GM18861 (cell line): ENCODE results near the gene FAM149A.

Source experiments
- ATAC-seq: cut with Tn5 transposase; IDR thresholded peaks from one replicate; pipeline ENCODE4 v1.9.1; 2021; ENCODE audit not compliant: unreplicated experiment

Gene FAM149A

DNA sequence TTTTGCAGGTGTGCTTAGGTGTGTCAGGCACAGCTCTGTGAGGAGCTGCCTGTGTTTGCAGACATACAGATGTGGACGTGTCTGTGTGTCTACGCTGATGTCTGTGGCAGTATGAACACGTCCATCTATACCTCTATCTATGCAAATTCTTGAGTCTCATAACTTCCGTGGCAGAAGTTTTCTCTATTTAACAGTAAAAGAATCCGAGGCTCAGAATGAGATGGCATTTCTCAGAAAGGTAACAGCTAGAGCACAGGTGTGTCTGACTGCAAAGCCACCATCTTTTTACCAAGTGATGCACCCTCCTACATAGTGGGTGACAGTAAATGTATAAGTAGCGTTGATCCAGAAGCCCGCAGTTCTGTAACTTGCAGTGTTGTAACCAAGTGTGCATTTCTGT is 47.0 kb downstream of the FAM149A start:
- peak; percentile 65 for ATAC-seq

DNA sequence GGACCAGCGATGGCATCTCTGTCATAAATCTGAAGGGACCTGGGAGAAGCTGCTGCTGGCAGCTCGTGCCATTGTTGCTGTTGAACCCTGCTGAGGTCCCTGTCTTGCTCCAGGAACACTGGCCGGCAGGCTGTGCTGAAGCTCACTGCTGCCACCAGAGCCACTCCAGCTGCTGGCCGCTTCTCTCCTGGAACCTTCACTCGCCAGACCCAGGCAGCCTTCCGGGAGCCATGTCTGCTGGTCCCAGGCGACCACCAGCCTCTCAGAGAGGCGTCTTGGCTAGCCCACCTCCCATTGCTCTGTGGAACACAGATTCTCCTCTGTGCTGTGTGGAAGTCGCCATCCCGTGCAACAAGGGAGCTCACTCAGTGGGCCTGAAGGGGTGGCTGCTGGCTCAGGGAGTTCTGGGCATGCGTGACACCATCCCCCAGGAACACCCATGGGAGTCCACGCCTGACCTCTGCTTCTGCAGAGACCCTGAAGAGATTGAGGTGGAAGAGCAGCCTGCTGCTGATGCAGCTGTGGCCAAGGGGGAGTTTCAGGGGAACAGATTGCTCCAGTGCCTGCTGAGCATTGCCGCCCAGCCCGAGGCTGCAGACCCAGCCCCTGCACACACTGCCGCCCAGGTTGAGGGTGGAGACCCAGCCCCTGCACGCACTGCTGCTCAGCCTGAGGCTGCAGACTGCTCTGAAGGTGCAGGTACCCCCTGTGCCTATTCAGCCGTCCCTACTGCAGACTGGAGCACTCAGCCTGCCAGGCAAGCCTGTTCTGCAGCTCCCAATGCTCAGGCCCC is 53.7 kb downstream of the FAM149A start:
- no peak for ATAC-seq

DNA sequence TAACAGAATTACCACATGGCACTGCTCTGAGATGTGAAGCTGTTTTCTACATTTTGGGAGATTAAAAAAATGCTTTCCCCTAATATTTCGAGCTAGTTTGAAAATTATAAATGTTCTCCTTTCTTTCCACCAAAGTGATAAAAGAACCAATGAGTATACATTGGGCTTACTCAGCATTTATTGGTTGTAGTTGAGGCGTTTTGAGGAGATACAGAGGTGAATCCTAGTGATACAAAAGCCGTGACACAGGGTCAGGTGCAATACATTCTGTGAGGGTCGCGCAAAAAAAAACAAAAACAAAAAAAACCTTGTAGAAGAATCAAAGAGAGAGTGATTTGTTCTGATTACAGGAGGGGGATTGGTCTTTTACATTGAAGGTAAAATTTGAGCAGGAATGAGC is 54.5 kb downstream of the FAM149A start:
- no peak for ATAC-seq

DNA sequence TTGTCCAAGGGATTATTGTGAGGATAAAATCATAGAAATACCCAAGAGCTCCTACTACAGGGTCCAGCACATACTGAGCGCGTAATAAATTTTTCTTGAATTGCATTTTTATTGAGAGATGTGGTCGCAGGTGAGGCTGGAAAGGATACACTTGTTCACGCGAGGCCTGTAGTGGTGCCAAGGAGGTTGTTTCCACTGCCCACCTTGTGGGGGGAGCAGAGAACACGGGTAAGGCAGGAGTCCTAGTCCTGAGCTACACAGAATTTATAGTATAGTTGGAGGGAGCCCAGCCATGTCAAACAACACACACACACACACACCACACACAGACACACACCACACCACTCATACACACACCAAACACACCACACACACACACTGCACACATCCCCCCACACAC is 55.1 kb downstream of the FAM149A start:
- ATAC-seq: no peak

DNA sequence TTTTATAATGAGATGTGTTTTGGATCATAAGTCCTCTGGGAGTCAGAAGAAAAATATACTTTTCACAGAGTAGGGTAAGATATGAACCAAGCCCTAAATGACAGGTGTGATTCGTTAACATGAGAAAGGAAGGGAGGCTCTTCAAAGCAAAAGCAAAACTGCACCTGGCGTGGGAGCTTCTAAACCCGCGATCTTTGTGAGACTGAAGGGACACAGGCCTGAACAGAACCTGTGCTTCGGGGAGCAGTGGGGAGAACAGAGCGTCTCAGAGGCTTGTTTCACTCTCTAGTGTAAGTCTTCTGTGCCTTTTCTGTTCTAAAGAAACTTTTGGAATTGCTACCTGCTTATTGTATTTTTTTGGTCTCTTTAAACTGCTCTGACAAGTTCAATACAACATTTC is 56.6 kb downstream of the FAM149A start:
- peak; percentile 76 for ATAC-seq

DNA sequence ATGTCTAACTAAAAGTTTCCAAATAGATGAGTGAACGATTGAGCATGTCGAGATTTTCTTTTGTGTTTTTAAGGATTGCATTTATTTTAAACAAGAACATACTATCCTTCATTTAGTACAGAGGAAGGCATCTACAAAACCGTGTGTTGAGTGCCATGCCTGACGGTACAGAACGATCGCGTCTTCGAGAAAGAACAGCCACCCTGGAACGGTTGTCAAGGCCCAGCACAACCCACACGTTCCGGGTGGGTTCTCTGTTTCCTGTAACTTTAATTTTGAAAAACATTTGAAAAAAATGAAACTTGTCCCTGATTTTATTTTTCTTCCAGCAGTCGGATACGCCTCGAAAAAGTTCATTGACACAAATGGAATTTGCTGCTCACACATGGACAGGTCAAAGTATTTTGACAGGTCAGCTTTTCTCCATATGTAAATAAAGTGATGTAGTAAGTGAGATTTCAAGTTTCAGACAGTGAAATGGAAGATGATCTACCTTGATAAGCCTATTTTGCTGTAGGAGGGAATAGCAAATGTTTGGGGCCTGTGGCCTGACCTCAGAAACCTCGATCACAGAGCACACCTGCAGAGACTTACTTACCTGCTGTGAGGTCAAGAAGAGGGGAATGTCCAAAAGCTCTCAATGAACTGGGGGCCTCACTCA is 62.5 kb downstream of the FAM149A start:
- ATAC-seq: no peak

DNA sequence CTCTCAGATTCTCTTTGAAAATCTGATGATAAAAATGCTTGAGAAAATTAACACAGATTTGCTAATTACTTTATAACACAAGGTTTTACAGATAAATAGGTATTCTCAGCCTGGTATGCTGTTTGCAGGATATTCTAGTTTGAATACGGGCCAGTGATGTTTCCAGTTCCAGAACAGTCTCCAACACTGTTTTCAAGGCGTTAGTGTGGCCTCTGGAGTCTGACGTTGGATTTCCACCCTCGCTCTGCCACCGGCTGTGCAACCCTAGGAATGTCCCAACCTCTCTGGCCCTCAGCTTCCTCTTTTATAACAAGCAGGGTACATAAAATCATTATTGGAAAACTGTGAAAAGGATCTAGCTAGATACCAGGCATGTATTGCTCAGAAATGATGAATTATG is 63.1 kb downstream of the FAM149A start:
- ATAC-seq: no peak

DNA sequence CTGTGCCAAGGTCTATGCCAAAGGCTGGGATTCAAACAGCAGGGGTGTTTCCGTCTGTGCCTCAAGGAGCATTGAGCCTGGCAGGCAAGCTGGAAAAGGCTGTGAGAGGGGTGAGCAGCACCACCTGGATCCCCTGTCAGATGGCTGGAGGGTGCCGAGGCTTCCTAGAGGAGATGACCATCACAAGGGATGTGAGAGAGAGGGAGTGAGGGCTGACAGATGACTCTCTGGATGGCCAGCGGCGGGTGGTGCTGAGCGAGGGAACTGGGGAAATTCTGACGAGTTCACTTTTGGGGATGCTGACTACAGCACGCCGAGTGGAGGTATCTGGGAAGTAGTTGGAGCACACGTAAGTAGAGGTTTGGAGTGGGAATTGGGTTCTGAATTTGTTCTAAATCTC is 64.2 kb downstream of the FAM149A start:
- no peak for ATAC-seq

DNA sequence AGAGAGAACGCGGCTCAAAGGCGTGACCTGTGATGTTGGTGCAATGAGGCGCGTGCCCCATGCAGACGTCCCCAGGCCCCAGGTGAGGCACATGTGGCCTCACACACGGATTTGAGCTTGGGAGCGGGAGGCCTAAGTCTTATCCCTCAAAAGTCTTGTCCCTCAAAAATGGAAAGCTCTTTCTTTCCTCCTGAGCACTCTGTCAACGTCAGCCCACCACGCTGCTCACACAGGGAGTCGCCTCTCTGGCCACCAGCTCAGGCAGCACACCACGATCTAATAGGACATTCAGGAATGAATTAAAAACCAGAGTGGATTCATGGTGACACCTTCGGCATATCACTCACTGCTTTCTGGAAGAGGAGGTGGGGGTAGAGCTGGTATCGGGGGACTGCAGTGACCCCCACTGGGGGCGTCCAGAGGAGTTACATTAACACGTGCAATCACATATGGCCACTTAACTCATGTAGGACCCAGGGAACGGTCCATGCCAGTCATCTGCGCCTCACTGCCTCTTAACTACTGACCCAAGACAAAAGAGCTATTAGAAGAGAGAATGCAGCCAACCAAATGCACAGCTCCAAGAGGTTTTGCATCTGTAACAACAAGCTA is 64.9 kb downstream of the FAM149A start:
- ATAC-seq: no peak

DNA sequence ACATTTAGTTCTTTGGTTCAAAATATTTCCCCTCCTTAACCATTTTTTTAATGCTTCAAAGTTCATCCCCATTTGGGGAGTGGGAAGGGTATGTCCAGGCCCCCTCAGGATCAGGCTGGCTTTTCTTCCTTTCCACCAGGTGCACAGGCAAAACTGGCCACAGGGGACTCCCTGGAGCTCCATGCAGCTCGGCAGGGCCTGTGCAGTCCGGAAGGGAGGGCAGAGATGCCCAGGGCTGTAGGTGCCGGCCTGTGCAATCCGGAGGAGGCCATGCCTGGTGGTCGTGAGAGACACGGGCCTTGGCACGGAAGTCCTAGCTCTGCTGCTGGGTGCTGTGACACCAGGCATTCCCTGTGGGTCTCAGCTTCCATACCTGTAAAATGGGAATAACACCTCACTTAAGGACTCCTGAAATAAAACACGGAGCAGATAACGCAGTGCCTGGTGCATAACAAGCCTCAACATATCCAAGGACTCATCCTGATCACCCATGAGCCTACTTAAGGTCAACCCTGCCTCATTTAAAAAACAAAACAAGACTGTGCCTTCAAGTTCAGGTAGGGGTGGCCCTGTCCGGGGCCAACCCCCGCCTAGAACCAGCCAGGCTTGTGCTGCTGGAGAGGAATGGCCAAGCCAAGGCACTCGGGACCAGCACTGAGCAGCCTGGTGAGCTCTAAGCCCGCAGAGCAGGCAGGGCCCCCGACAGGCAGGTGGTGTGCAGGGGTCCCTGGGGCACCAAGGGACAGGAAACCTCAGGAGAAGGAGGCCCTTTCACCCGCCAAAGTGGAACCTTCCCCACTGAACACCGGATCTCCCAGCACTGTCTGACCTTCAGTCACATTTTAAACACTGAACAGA is 65.7 kb downstream of the FAM149A start:
- no peak for ATAC-seq

DNA sequence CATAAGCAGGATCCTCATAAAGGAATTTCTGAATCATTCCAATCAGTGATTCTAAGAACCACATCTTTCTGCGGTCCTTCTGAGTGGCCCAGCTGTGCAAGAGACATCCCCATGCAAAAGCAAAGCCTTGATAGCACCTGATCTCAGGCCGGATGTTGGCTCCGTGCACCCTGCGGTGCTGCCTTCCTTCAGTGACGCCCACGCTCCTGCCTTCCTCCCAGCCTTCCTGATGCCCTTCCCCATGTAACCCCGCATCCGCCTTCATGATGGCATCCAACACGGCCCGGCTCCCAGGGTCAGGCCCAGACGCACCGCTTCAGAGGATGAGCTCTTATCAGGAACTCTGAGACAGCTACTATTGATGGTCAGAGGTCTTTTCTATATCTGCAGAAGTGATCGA is 66.5 kb downstream of the FAM149A start:
- no peak for ATAC-seq

DNA sequence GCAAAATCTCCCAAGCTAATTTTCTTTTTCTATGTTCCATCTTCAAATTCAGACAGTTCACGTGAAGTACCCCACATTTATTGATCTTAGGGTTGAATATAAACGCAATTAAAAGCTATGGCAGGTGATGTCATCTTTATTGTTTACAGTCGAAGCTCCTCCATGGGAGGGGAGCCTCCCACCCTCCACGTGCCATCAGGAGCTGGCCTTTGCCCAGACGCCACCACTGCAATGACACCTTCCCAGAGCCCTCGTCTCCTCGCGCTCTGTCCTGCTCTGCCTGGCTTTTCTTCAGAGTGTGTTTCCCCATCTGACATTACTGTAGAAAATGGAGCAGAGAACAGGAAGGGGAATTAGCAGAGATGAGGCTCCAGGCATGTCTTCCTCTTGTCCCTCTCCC is 68.0 kb downstream of the FAM149A start:
- ATAC-seq: no peak

DNA sequence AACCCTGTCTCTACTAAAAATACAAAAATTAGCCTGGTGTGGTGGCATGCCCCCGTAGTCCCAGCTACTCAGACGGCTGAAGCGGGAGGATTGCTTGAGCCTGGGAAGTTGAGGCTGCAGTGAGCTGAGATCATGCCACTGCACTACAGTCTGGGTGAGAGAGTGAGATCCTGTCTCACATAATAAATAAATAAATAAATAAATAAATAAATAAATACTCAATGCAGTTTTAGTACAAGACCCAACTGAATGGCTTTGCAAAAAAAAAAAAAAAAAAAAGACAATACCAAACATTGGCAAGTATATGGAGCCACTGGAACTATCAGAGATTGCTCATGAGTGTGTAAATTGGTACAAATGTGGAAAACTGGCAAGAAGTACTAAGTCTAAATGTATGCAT is 83.6 kb downstream of the FAM149A start:
- no peak for ATAC-seq

DNA sequence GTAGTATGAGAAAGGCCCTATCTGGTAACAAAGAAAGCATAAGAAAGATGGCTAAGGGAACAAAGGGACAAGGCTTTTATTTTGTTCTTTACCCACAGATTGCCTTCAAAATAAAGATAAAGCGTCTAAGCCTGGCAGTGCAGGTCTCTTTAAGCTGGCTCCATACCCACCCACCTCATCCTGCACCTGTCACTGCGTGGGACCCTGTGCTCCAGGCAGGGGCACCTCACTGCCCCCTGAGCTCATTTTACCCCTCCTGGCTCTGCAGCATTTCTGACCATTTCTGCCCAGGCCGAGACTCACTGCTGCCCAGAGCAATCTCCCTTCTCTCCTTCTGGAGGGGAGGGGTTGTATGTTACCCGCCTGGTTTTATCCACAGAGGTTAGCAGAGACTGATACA is 85.2 kb downstream of the FAM149A start:
- no peak for ATAC-seq

DNA sequence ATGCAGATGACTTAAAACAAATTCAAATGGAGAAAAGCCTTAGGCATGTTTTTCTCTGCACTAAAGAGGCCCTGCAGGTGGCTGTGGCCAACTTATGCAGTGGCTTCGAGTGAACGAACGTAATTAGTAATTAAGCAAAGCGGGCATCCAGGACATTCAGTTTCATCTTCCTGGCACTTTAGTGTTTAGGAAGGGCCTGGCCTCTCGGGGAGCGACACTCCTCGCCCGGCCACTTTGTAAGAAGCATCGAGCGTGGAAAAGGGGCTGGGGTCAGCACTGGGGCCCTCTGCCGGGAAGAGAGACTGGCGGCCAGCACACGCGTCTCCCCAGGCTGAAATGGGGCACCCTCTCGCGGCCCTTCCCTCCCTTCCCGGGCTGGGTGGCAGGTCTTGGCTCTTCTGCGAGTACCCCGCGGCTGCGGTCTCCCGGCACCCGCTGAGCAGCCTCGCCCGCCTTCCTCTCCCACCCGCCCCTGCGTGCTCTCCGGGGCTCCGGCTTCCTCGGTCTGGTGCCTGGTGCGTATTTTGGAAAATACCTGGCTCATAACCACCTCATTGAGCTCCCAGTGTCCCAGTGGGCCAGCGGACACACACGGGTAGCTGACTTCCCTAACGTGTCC is 86.2 kb downstream of the FAM149A start:
- ATAC-seq: peak; percentile 13

DNA sequence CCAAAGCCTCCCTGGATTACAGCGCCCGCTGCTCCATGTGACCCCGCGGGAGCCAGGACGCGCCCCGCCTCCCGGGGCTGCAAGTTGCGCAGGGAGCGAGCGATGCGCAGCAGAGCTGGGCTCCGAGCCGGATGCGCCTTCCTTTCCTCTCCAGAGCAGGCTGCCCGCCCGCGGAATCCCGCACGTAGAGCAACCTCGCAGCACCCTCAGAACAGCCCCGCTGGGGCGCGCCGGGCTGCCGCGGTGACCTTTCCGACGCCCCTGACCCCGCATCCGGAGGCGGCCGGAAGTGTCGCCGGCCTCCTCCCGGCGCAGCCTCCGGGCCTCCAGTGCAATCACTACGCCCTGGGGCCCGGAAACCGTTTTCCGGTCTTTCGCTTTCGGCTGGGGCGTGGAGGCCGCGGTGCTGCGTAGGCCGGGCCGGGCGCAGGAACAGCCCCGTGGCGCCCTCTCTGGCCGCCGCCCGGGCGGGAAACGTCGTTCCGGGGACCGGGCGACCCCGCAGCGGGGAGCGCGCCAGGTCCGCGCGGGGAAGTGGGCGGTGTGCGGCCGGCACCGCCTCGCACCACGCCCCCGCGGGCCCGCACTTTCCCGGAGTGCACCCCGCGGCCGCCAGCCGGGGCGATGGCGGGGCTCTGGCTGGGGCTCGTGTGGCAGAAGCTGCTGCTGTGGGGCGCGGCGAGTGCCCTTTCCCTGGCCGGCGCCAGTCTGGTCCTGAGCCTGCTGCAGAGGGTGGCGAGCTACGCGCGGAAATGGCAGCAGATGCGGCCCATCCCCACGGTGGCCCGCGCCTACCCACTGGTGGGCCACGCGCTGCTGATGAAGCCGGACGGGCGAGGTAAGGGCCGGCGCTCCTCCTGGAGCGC is 86.9 kb downstream of the FAM149A start, which contains the start of gene CYP4V2:
TSS of gene CYP4V2 (plus strand) at position 368 of the 866 bp plus-strand sequence. CDS start at position 625, 257 bp downstream.
- peak; percentile 88 for ATAC-seq

DNA sequence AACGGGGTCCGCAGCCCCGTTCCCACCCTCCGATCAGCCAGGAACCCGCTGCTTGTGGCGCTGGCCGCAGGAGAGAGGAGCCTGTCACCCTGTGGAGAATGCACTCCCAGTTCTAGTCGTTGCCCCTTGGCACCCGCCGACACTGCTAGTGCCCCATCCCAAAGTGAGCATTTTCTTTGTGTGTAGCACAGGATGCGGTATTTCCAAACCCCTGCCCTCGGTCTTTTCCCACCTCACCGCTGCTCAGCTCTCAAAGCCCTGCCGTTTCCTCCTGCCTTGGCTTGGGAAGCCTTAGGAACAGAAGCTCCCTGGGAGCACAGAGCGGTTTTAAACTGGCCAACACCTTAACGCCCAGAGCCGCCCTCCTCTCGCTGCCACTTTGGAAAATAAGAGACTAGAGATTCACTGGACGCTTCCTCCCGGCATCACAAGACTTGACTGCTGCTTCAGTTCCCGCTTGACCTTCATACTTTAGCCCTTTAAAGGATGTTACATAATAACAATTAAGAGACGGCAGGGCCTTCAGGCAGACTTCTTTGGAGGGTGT is 87.6 kb downstream of the FAM149A start:
- ATAC-seq: no peak

DNA sequence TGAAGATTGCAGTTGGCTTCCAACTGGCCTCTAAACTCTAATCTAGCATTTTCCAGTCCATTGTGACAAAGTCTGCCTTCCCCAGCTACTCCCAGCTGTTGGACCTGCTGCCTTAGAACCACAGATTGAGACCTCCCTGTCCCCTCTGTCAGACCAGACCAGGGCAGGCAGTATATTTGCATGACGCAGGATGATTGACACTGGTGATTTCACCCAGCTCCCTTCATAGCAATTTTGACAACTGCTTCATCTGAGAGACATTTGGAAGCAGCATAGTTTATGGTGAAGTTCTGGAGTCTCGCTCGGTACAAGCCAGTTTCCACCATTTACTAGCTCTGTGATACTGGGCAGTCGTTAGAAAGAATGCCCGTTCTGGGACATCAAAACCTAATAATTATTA is 89.3 kb downstream of the FAM149A start:
- ATAC-seq: no peak

DNA sequence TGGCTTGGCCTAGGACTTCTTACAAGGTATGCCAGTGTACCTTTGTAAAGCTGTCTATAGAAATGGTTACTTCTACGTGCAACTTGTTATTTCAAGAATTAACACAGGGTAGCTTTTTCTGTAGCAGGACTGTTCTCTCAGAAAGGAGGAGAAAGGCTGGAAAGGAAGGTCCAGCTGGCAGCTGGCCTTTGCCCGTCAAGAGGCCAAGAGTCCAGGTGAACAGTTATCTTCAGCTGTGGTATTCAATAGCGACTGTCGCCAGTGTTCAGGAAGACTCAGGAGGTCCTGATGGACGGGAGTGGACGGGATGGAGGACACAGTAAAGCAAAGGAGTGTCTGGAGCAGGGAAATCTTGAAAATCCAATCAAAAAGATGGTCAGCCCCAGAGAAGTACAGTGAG is 91.6 kb downstream of the FAM149A start:
- no peak for ATAC-seq

DNA sequence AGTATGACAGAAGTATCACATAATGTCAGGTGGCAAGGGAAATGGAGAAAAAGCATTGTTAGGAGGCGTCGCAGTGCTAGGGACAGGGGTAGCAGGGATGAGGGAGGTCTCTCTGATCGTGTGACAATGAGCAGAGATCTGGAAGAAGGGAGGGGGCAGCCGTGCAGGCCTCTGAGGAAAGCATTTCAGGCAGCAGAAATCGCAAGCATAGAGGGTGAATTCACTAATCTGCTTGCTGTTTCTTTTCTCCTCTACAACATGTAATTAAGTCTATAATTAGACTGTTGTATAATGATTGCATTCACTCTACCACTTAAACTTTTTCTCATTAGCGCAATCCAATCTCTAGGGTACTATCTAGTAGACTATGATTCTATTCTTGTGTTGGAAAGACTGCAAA is 96.0 kb downstream of the FAM149A start:
- no peak for ATAC-seq
